Thoracic aorta (tissue), 2 donors: ENCODE data around the gene ABCD2. TPM values are rescaled to one million over a fixed set of nuclear protein-coding genes. Genes with fewer than 3 reads are reported as not detected.
"Not testable (repeated sequence)": the region's sequence is repeated elsewhere in the genome, so short reads cannot be mapped to it uniquely, and the experiment has no call there.

ENCODE experiments used
- ATAC-seq: fragments of 150-250 bp; one replicate; pipeline ENCODE4 v1.8.0; 2017; ENCODE audit warnings: low read depth; ENCODE audit not compliant: insufficient number of reproducible peaks, low FRiP score
- DNase-seq: peaks from one replicate; pipeline ENCODE4 v3.0.0-alpha.2; 2020; ENCODE audit warnings: low spot score
- H3K27ac ChIP-seq, 2 donors: fragments of 200-600 bp; sonication (generic); 1 replicate in 1 of 2; 2 replicates in 1 of 2; pipeline ENCODE4 v1.5.1; 2016; ENCODE audit warnings: mild to moderate bottlenecking in 2 of 2, moderate library complexity in 2 of 2
- H3K27me3 ChIP-seq: fragments of 200-600 bp; sonication (generic); replicated peaks from 2 replicates; pipeline ENCODE4 v1.6.0; 2016; ENCODE audit warnings: mild to moderate bottlenecking; ENCODE audit not compliant: insufficient read depth
- H3K36me3 ChIP-seq: fragments of 200-600 bp; sonication (generic); one replicate; pipeline ENCODE4 v1.5.1; 2016
- H3K4me1 ChIP-seq, 2 donors: fragments of 200-600 bp; sonication (generic); 1 replicate in 1 of 2; 2 replicates in 1 of 2; pipeline versions ENCODE4 v1.5.1 to v1.6.0; 2016; ENCODE audit warnings: low read depth in 2 of 2, mild to moderate bottlenecking in 1 of 2; ENCODE audit not compliant: control insufficient read depth in 1 of 2
- H3K4me3 ChIP-seq: fragments of 200-600 bp; sonication (generic); 2 replicates; pipeline ENCODE4 v1.5.1; 2016; ENCODE audit warnings: mild to moderate bottlenecking
- H3K9me3 ChIP-seq: fragments of 200-600 bp; sonication (generic); 2 replicates; pipeline ENCODE4 v1.5.1; 2016
- CTCF ChIP-seq: fragments of 200-600 bp; sonication (generic); IDR thresholded peaks from one replicate; pipeline ENCODE4 v1.5.1; 2019; ENCODE audit warnings: antibody characterized with exemption
- total RNA-seq, 2 donors: library from RNA; depleted of rRNA; stranded (reverse); fragments of >200 nt; gene quantifications; one replicate each; pipeline versions ENCODE4 v1.1.0 to v1.2.3, GENCODE V29; 2016

The ABCD2 gene
- total RNA-seq, 2 donors from 2014 or later: 0.71 to 1.1 TPM

GRCh38 chr12:39626033-39626814 is 6.6 kb upstream of the ABCD2 start:
- ATAC-seq (no peak), DNase-seq (no peak)
- TF ChIP-seq CTCF: no peak

GRCh38 chr12:39623919-39624318 is 4.3 kb upstream of the ABCD2 start:
- TF ChIP-seq CTCF: no peak
- ATAC-seq (no peak), DNase-seq (no peak)
- no peaks in the 10 kb centered on the region for H3K27me3 ChIP-seq
- no peak overlapping the region for H3K27ac ChIP-seq
- no peaks in the 10 kb centered on the region for H3K9me3 ChIP-seq
- peaks cover 3 to 11% of the 10 kb centered on the region in 2 donors for H3K4me1 ChIP-seq
- H3K4me3 ChIP-seq: no peak overlapping the region
- no peaks in the 10 kb centered on the region for H3K36me3 ChIP-seq

More at GRCh38 chr12:39626033-39626814, 6.6 kb upstream of the ABCD2 start:
- Histone ChIP-seq H3K27me3 (no peaks in the 10 kb centered on the region), H3K36me3 (no peaks in the 10 kb centered on the region), H3K27ac (no peak overlapping the region), H3K4me3 (no peak overlapping the region), H3K9me3 (no peaks in the 10 kb centered on the region), H3K4me1 (peaks cover 3 to 6% of the 10 kb centered on the region in 2 donors)

- not testable (repeated sequence) for H3K36me3 ChIP-seq, ATAC-seq
Observed at GRCh38 chr12:39623160-39623559, 3.6 kb upstream of the ABCD2 start.

GRCh38 chr12:39622306-39622705 is 2.7 kb upstream of the ABCD2 start:
- no peak for ATAC-seq

More at GRCh38 chr12:39623160-39623559, 3.6 kb upstream of the ABCD2 start:
- H3K4me3 ChIP-seq, H3K27ac ChIP-seq, H3K9me3 ChIP-seq, H3K27me3 ChIP-seq, DNase-seq: not testable (repeated sequence)
- H3K4me1 ChIP-seq: peaks cover 3 to 14% of the 10 kb centered on the region in 2 donors

GRCh38 chr12:39621670-39622069 is 2.1 kb upstream of the ABCD2 start:
- ATAC-seq: no peak
- no peak overlapping the region for H3K27ac ChIP-seq

More at GRCh38 chr12:39622306-39622705, 2.7 kb upstream of the ABCD2 start:
- Histone ChIP-seq H3K27me3 (no peaks in the 10 kb centered on the region), H3K36me3 (no peaks in the 10 kb centered on the region), H3K4me1 (peaks cover 0 to 13% of the 10 kb centered on the region in 2 donors), H3K4me3 (no peak overlapping the region), H3K9me3 (no peaks in the 10 kb centered on the region), H3K27ac (no peak overlapping the region)
- TF ChIP-seq CTCF: no peak
- DNase-seq: no peak

More at GRCh38 chr12:39621670-39622069, 2.1 kb upstream of the ABCD2 start:
- H3K9me3 ChIP-seq: no peaks in the 10 kb centered on the region
- no peak overlapping the region for H3K4me3 ChIP-seq
- no peak for DNase-seq
- no peaks in the 10 kb centered on the region for H3K36me3 ChIP-seq
- no peaks in the 10 kb centered on the region for H3K27me3 ChIP-seq
- no peak for TF ChIP-seq CTCF
- H3K4me1 ChIP-seq: peaks cover 0 to 13% of the 10 kb centered on the region in 2 donors
